Coronary artery (tissue), 2 donors: ENCODE measurements around the gene PRKN.

Experiments used
- DNase-seq: peaks from one replicate; pipeline ENCODE4 v3.0.0-alpha.2; 2017; ENCODE audit warnings: low spot score
- H3K27ac ChIP-seq, 2 donors: fragments of 200-600 bp; sonication (generic); one replicate each; pipeline ENCODE4 v1.5.1; 2016 to 2019
- H3K4me3 ChIP-seq: fragments of 200-600 bp; sonication (generic); 2 replicates; pipeline ENCODE4 v1.5.1; 2016; ENCODE audit warnings: mild to moderate bottlenecking, moderate library complexity
- TF ChIP-seq, protein P1 (sequence below): fragments of 200-600 bp; sonication (generic); IDR thresholded peaks from one replicate; pipeline ENCODE4 v1.5.1; 2019; ENCODE audit warnings: antibody characterized with exemption

The PRKN gene

DNA sequence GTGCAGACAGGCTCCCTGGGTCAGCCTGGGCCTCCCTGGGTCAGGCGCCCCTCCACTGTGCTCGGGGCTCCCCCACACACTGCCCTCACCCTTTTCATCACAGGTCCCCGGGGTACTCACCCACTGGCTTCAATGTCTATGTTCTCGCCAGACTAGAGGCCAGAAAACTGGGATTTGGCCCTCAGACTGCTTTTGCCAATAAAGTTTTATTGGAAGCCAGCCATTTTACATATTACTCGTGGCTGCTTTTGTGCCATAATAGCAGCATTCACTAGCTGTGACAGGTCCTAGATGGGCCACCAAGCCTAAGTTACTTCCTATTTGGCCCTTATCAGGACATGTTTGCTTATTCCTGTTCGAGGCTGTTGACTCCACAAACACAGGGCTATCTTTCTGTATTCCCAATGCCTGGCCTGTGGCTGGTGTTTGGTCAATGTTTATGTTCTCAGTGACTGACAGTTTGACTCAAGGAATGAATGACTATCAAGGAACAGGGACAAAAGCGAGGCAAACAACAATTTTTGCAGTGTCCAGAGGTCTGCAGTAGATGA lies 928.6 kb downstream of the PRKN start:
- Histone ChIP-seq H3K4me3 (no peak overlapping the region), H3K27ac (no peak overlapping the region)
- TF ChIP-seq, protein P1, sequence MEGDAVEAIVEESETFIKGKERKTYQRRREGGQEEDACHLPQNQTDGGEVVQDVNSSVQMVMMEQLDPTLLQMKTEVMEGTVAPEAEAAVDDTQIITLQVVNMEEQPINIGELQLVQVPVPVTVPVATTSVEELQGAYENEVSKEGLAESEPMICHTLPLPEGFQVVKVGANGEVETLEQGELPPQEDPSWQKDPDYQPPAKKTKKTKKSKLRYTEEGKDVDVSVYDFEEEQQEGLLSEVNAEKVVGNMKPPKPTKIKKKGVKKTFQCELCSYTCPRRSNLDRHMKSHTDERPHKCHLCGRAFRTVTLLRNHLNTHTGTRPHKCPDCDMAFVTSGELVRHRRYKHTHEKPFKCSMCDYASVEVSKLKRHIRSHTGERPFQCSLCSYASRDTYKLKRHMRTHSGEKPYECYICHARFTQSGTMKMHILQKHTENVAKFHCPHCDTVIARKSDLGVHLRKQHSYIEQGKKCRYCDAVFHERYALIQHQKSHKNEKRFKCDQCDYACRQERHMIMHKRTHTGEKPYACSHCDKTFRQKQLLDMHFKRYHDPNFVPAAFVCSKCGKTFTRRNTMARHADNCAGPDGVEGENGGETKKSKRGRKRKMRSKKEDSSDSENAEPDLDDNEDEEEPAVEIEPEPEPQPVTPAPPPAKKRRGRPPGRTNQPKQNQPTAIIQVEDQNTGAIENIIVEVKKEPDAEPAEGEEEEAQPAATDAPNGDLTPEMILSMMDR: no peak
- no peak for DNase-seq

DNA sequence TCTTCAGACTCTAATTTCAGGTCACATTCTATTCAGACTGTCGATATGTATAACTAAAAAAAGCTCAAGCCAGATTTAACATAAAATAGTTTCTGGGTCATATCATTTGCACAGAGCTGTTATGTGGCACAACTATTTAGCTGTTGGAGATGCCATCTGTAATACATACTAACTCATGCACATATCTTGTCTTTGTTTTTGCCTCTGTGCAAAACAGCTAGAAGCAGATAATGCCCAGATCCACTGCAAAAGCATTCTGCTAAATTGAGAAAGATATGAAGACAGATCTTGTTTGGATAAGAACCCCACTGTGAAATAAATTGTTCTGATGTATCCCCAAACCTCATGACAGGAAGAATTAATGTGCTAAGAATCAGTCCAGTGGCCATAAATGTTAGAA lies 930.9 kb downstream of the PRKN start:
- no peak overlapping the region for H3K27ac ChIP-seq
- DNase-seq: no peak
- H3K4me3 ChIP-seq: no peak overlapping the region
- TF ChIP-seq, protein P1: no peak

DNA sequence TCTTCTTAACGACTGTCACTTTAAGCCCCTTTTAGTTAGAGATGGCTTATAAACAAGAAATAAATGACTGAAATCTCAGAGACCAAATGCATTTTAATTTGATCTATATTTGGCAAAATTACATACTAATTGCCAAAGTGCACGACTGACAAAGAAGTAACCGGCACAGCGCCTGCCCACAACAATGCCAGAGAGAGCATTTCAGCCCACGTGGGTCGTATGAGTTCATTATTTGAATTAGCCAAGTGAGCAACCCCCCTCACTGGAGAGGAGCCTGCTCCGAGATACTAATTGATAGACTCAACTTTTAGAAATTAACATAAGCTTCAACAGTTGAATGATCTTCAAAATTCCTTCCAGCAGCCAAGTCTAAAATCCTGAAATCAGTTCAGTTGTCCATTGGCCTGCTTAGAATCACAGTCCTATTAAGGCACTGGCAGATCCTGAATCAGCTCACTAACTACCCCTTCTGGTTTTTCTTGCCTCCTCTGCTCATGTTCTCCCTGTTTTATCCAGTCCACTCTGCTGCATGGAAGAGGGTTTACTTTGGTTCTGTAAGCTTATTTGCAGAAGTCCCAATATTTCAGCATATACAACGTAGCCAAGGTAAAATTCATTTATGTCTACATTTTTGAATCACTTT lies 934.6 kb downstream of the PRKN start:
- no peak overlapping the region for H3K27ac ChIP-seq
- no peak overlapping the region for H3K4me3 ChIP-seq
- TF ChIP-seq, protein P1: no peak
- DNase-seq: no peak

DNA sequence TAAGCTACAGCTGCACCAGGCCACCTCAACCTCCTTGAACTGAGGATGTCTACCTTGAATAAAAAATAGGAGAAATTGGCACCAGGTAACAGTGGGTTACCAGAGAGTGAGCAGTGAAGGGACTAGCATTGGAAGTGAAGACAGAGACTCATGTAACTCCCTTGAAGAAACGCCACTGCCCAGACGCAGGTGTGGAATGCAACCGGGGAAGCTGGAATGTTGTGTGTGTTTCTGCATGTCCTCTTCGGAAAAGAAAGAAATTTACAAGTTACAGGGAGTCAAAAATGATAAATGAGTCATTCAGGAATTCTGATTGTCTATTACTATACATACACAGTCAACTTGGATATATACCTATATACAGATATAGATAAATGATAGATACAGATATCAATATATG lies 939.0 kb downstream of the PRKN start:
- H3K4me3 ChIP-seq: no peak overlapping the region
- no peak overlapping the region for H3K27ac ChIP-seq
- TF ChIP-seq, protein P1: no peak
- DNase-seq: no peak

DNA sequence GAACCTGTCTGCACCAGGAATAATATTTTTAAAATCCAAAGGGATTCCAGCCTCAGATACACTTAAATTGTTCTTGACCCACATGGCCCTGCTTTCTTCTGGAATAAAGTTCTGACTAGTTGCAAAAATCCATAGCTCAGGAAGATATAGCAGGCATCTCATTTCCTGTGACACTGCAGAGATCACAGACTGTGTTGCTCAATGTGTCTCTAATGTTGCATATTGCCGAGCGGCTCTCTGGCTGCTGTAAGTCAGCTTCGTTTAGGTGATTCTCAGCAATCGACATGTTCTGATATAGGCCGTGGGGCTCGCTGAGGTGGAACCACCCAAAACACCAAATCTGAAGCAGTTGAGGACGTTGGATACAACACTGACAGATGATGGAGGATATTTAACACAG lies 955.4 kb downstream of the PRKN start:
- no peak overlapping the region for H3K4me3 ChIP-seq
- TF ChIP-seq, protein P1: no peak
- H3K27ac ChIP-seq: no peak overlapping the region
- DNase-seq: no peak

DNA sequence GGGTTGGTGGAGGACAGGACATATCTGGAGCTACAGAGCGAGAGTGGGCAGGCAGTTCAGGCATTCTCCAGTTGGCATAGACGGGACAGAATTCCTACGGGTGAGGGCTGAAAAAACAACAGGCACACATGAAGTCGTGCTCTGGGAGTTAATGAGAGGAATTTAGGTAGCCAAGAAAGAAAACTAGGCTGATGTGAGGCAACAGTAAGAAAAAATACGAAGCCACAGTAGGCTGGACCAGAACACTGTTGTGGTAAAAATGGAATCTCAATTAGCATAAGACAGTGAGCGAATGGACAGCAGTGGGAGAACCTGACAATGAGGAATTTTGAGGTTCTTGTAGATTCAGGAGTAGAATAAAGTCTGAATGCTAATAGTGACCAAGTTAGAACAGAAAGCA lies 965.6 kb downstream of the PRKN start:
- Histone ChIP-seq H3K27ac (no peak overlapping the region), H3K4me3 (no peak overlapping the region)
- no peak for DNase-seq
- TF ChIP-seq, protein P1: no peak

DNA sequence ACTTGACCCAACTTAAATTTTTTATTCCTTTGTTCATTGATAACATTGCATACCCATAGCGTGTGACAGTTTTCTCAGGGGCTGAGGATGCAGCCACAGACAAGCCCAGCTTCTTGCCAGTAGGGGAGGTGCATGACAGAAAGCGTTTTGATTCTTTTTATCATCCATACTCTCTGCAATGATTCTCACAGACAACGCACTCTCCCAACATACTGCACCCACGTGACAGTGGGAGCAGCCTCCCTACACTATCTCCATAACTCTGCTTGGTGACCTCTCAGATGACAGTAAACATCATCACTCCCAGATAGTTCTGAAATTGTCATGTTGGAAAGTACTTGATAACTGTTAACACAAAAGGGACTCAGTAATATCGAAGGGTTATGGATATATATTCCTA lies 972.5 kb downstream of the PRKN start:
- DNase-seq: no peak
- TF ChIP-seq, protein P1: no peak
- Histone ChIP-seq H3K4me3 (no peak overlapping the region), H3K27ac (no peak overlapping the region)
